Hepatocyte (in vitro differentiated cells): ENCODE results near the gene ADPRH.

ENCODE experiments used
- CTCF ChIP-seq: fragments of 200-600 bp; sonication (generic); IDR thresholded peaks from 2 replicates; pipeline ENCODE4 v1.5.1; 2016; ENCODE audit warnings: antibody characterized with exemption, mild to moderate bottlenecking; ENCODE audit not compliant: poor library complexity
- EZH2 ChIP-seq: fragments of 200-600 bp; sonication (generic); IDR thresholded peaks from 2 replicates; pipeline ENCODE4 v1.6.1; 2016; ENCODE audit warnings: antibody characterized with exemption, mild to moderate bottlenecking, borderline replicate concordance
- EZH2phosphoT487 ChIP-seq: fragments of 200-600 bp; sonication (generic); IDR thresholded peaks from one replicate; pipeline ENCODE4 v1.6.1; 2018; ENCODE audit warnings: antibody characterized with exemption, mild to moderate bottlenecking, low read depth, moderate library complexity; ENCODE audit not compliant: unreplicated experiment, severe bottlenecking

- TF ChIP-seq CTCF (no peak), EZH2phosphoT487 (no peak), EZH2 (no peak)
Observed at GRCh38 chr3:119625451-119626153, 46.3 kb downstream of the ADPRH start.
